Muscle layer of colon (tissue), 2 donors: ENCODE data around the gene ATP1A4.
"Not testable (repeated sequence)": the region's sequence is repeated elsewhere in the genome, so short reads cannot be mapped to it uniquely, and the experiment has no call there.

ENCODE experiments used
- H3K27ac ChIP-seq: one replicate; pipeline ENCODE4 v1.7.0; 2013; ENCODE audit warnings: low read depth, mild to moderate bottlenecking, low read length, moderate library complexity
- H3K27me3 ChIP-seq, 2 donors: one replicate each; pipeline ENCODE4 v1.7.0; 2013; ENCODE audit warnings: low read length in 2 of 2, mild to moderate bottlenecking in 2 of 2; ENCODE audit not compliant: insufficient read depth in 2 of 2, control insufficient read depth in 1 of 2
- H3K36me3 ChIP-seq: one replicate; pipeline ENCODE4 v1.7.0; 2013; ENCODE audit warnings: mild to moderate bottlenecking, low read length; ENCODE audit not compliant: insufficient read depth
- H3K4me1 ChIP-seq: one replicate; pipeline ENCODE4 v1.7.0; 2013; ENCODE audit warnings: mild to moderate bottlenecking, low read length; ENCODE audit not compliant: insufficient read depth
- H3K4me3 ChIP-seq, 2 donors: one replicate each; pipeline ENCODE4 v1.7.0; 2013; ENCODE audit warnings: low read length in 2 of 2, low read depth in 1 of 2, mild to moderate bottlenecking in 1 of 2, moderate library complexity in 1 of 2
- H3K9ac ChIP-seq: one replicate; pipeline ENCODE4 v1.7.0; 2013; ENCODE audit warnings: low read length
- H3K9me3 ChIP-seq: one replicate; pipeline ENCODE4 v1.7.0; 2013; ENCODE audit warnings: mild to moderate bottlenecking, low read length
- donor health status: abdominal sarcoma.
- donor health status: Adenocarcinoma of cecum.

Gene ATP1A4

DNA sequence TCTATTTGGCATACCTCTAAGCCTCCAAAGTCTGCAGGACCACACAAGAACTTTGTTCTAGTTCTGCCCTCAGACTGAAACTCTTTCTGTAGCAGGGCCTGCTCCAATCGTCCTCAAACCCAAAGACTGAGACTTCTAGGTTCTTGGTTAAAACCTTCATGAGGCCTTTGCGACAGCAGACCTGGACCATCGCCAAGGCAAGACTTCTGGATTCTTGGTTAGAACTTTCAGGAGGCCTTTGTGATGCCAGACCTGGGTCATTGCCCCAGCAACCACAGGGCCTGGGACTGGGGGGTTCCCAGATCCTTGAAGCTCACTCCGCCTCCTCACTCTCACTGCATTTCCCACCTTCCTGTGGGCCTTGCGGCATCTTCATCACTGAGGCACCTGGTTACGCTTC is at the start of gene ATP1A4:
Gene ATP1A4, plus strand, starts transcription at position 301 of the 400 bp plus-strand sequence. CDS start 438 bp downstream, outside the sequence.
- Histone ChIP-seq H3K4me1 (no peaks in the 10 kb centered on the region), H3K9ac (no peak within 1 kb of the TSS), H3K9me3 (no peaks in the 10 kb centered on the region), H3K36me3 (no peaks in the 10 kb centered on the region), H3K27ac (no peak within 1 kb of the TSS), H3K4me3 (no peak within 1 kb of the TSS), H3K27me3 (no peaks in the 10 kb centered on the region)

GRCh38 chr1:160101717-160102522 is 49.5 kb upstream of the ATP1A4 start:
- Histone ChIP-seq H3K27me3 (no peaks in the 10 kb centered on the region), H3K9me3 (no peaks in the 10 kb centered on the region), H3K36me3 (no peaks in the 10 kb centered on the region), H3K4me3 (peak overlapping the region in 1 of 2 donors; percentile 5), H3K4me1 (peaks cover 63% of the 10 kb centered on the region), H3K9ac (peak overlapping the region; percentile 57), H3K27ac (peak overlapping the region; percentile 87)

DNA sequence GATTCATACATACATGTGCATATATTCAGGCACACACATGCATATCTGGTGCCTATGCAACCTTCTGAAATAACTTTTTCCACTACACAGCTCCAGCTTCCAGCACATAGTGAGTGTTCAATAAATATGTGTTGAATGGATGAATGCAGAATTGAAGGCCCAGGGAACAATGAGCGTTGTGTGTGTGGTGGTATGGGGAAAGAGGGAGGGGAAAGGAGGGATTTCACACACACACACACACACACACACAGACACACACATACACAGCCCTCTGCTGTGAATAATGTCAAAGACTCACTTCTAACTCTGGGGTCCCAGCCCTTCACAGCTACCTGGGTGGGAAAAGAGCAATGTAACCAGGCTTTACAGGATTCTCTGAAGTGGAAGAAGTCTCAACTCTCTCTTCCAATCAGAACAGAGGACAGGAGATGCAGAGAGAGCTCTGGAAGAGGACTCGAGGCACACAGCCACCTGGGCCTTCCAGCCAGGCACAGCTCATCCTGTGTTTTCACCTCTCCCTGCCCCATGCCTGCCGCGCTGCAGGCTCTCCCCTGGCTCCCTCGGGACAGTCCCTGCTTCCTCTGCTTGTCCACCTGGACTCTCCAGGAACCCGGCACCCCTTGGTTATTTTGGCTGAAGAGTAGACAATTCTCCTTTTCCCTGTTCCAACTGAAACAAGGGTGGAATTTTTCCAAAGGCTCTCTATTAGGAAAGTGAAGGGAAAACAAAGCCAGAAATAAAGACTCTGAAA is 47.6 kb upstream of the ATP1A4 start:
- Histone ChIP-seq H3K9me3 (no peaks in the 10 kb centered on the region), H3K27me3 (no peaks in the 10 kb centered on the region), H3K4me1 (peaks cover 53% of the 10 kb centered on the region), H3K27ac (peak overlapping the region; percentile 12), H3K36me3 (no peaks in the 10 kb centered on the region), H3K4me3 (no peak overlapping the region), H3K9ac (no peak overlapping the region)

- no peak overlapping the region for H3K4me3 ChIP-seq
- no peaks in the 10 kb centered on the region for H3K36me3 ChIP-seq
- H3K27ac ChIP-seq = peak overlapping the region; percentile 12
- no peaks in the 10 kb centered on the region for H3K9me3 ChIP-seq
- H3K4me1 ChIP-seq = peaks cover 48% of the 10 kb centered on the region
- no peaks in the 10 kb centered on the region for H3K27me3 ChIP-seq
- peak overlapping the region; percentile 32 for H3K9ac ChIP-seq
Observed at GRCh38 chr1:160104486-160104885, 46.9 kb upstream of the ATP1A4 start.

DNA sequence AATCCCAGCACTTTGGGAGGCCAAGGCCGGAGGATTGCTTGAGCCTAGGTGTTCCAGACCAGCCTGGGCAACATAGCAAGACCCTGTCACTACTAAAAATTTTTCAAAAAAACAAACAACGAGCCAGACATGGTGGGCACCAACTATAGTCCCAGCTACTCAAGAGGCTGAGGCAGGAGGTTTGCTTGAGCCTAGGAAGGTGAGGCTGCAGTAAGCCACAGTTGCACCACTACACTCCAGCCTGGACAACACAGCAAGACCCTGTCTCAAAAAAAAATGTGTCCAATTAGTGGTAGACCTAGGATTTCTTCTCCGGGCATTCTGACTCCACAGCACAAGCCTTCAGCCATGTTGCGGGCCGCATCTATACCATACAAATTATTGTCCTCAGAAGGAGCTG is 46.2 kb upstream of the ATP1A4 start:
- no peaks in the 10 kb centered on the region for H3K9me3 ChIP-seq
- H3K27me3 ChIP-seq = no peaks in the 10 kb centered on the region
- H3K27ac ChIP-seq = no peak overlapping the region
- H3K36me3 ChIP-seq = no peaks in the 10 kb centered on the region
- no peak overlapping the region for H3K9ac ChIP-seq
- no peak overlapping the region for H3K4me3 ChIP-seq
- H3K4me1 ChIP-seq = peaks cover 45% of the 10 kb centered on the region

GRCh38 chr1:160107512-160107911 is 43.9 kb upstream of the ATP1A4 start:
- H3K4me3 ChIP-seq = no peak overlapping the region
- no peaks in the 10 kb centered on the region for H3K36me3 ChIP-seq
- H3K9me3 ChIP-seq = no peaks in the 10 kb centered on the region
- no peaks in the 10 kb centered on the region for H3K27me3 ChIP-seq
- no peak overlapping the region for H3K27ac ChIP-seq
- peaks cover 26% of the 10 kb centered on the region for H3K4me1 ChIP-seq
- H3K9ac ChIP-seq = no peak overlapping the region

GRCh38 chr1:160108888-160109662 is 42.3 kb upstream of the ATP1A4 start:
- no peaks in the 10 kb centered on the region for H3K9me3 ChIP-seq
- H3K27ac ChIP-seq = no peak overlapping the region
- no peaks in the 10 kb centered on the region for H3K27me3 ChIP-seq
- peaks cover 18% of the 10 kb centered on the region for H3K4me1 ChIP-seq
- H3K36me3 ChIP-seq = no peaks in the 10 kb centered on the region
- no peak overlapping the region for H3K4me3 ChIP-seq
- no peak overlapping the region for H3K9ac ChIP-seq

- H3K27ac ChIP-seq = no peak overlapping the region
- H3K4me3 ChIP-seq = no peak overlapping the region
- H3K9me3 ChIP-seq = no peaks in the 10 kb centered on the region
- H3K27me3 ChIP-seq = no peaks in the 10 kb centered on the region
- H3K4me1 ChIP-seq = peaks cover 18% of the 10 kb centered on the region
- no peak overlapping the region for H3K9ac ChIP-seq
- no peaks in the 10 kb centered on the region for H3K36me3 ChIP-seq
Observed at GRCh38 chr1:160109686-160110085, 41.7 kb upstream of the ATP1A4 start.

DNA sequence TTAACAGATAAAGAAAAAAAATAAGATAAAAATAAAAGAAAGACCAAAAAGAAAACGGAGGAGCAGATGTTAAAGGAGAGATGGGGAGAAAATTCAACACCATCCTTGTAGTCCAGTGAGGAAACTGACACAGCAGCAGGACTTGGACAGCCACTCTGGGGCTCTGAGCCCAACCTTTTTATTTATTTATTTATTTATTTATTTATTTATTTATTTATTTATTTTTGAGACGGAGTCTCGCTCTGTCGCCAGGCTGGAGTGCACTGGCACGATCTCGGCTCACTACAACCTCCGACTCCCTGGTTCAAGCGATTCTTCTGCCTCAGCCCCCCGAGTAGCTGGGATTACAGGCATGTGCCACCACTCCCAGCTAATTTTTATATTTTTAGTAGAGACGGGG is 39.9 kb upstream of the ATP1A4 start:
- peaks cover 22% of the 10 kb centered on the region for H3K4me1 ChIP-seq
- H3K27me3 ChIP-seq, H3K9ac ChIP-seq, H3K36me3 ChIP-seq, H3K9me3 ChIP-seq, H3K4me3 ChIP-seq, H3K27ac ChIP-seq: not testable (repeated sequence)

GRCh38 chr1:160112357-160112756 is 39.0 kb upstream of the ATP1A4 start:
- H3K4me1 ChIP-seq = peaks cover 27% of the 10 kb centered on the region
- H3K9me3 ChIP-seq = no peaks in the 10 kb centered on the region
- H3K27me3 ChIP-seq = no peaks in the 10 kb centered on the region
- H3K36me3 ChIP-seq = no peaks in the 10 kb centered on the region
- H3K4me3 ChIP-seq = no peak overlapping the region
- no peak overlapping the region for H3K27ac ChIP-seq
- no peak overlapping the region for H3K9ac ChIP-seq

GRCh38 chr1:160113407-160113806 is 38.0 kb upstream of the ATP1A4 start:
- Histone ChIP-seq H3K27ac (no peak overlapping the region), H3K9me3 (no peaks in the 10 kb centered on the region), H3K9ac (no peak overlapping the region), H3K36me3 (peaks cover under 1% of the 10 kb centered on the region), H3K4me1 (peaks cover 32% of the 10 kb centered on the region), H3K27me3 (no peaks in the 10 kb centered on the region), H3K4me3 (no peak overlapping the region)
